Brain microvascular endothelial cell (primary cell): ENCODE results near the gene CD320.
"Not testable (repeated sequence)": the region's sequence is repeated elsewhere in the genome, so short reads cannot be mapped to it uniquely, and the experiment has no call there.

ENCODE experiments used
- DNase-seq: peaks from one replicate; pipeline ENCODE4 v3.0.0-alpha.2; 2020
- H3K27ac ChIP-seq: fragments of 250-450 bp; sonication (Bioruptor Pico); 2 replicates; pipeline ENCODE4 v1.5.1; 2020; ENCODE audit warnings: mild to moderate bottlenecking, moderate library complexity
- H3K27me3 ChIP-seq: fragments of 250-450 bp; sonication (Bioruptor Pico); replicated peaks from 2 replicates; pipeline ENCODE4 v1.5.1; 2020; ENCODE audit warnings: mild to moderate bottlenecking
- H3K36me3 ChIP-seq: fragments of 250-450 bp; sonication (Bioruptor Pico); replicated peaks from 2 replicates; pipeline ENCODE4 v1.5.1; 2020; ENCODE audit warnings: mild to moderate bottlenecking
- H3K4me3 ChIP-seq: 2 replicates; pipeline ENCODE4 v1.5.1; 2011; ENCODE audit warnings: low read depth, mild to moderate bottlenecking, control low read depth, low read length, moderate library complexity
- in situ Hi-C: cut with HindIII; loops from 2 replicates; pipeline ENCODE4 v1.10.0; 2017; ENCODE audit warnings: low sequenced_read_pairs, low pct_ligation_motif_present
- TF ChIP-seq, protein P1 (sequence below): IDR thresholded peaks from 2 replicates; pipeline ENCODE4 v1.5.1; 2011; ENCODE audit warnings: low read depth, mild to moderate bottlenecking, moderate library complexity, low read length, control low read depth, inconsistent platforms; ENCODE audit errors: missing control alignments

The CD320 gene

DNA sequence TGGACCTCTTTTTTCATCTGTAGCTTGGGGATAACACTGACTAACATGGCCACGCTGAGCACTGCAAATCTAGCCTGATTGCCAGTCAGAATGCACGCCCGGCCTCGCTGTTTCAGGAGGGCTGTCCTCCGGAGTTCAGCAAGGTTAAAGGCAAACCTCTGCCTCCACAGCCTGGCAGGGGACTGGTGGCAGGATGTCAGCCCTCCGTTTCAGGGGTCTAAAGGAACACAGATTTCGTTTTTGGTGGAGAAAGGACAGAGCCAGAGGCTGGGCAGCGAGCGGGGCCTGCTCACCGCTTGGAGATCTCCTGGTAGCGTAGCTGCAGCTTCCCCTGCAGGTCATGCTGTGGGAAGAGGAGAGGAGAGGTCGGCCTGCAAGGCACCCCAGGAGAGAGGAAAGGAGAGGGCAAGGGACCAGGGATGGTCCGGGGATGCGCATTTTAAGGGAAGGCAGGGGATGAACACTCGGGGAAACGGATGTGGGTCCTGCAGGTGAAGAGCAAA lies 12.5 kb upstream of the CD320 start:
- Histone ChIP-seq H3K36me3 (peaks cover 20% of the 10 kb centered on the region), H3K27me3 (no peaks in the 10 kb centered on the region), H3K4me3 (peak overlapping the region; percentile 99), H3K27ac (peak overlapping the region; percentile 90)
- TF ChIP-seq, protein P1, sequence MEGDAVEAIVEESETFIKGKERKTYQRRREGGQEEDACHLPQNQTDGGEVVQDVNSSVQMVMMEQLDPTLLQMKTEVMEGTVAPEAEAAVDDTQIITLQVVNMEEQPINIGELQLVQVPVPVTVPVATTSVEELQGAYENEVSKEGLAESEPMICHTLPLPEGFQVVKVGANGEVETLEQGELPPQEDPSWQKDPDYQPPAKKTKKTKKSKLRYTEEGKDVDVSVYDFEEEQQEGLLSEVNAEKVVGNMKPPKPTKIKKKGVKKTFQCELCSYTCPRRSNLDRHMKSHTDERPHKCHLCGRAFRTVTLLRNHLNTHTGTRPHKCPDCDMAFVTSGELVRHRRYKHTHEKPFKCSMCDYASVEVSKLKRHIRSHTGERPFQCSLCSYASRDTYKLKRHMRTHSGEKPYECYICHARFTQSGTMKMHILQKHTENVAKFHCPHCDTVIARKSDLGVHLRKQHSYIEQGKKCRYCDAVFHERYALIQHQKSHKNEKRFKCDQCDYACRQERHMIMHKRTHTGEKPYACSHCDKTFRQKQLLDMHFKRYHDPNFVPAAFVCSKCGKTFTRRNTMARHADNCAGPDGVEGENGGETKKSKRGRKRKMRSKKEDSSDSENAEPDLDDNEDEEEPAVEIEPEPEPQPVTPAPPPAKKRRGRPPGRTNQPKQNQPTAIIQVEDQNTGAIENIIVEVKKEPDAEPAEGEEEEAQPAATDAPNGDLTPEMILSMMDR: no peak
- DNase-seq: no peak
- in situ Hi-C loops: no loop called here

GRCh38 chr19:8319807-8320520 lies 11.8 kb upstream of the CD320 start:
- in situ Hi-C loops: no loop called here
- Histone ChIP-seq H3K36me3 (peaks cover 27% of the 10 kb centered on the region), H3K27me3 (no peaks in the 10 kb centered on the region), H3K27ac (peak overlapping the region; percentile 90), H3K4me3 (peak overlapping the region; percentile 99)
- no peak for DNase-seq
- TF ChIP-seq, protein P1: no peak

DNA sequence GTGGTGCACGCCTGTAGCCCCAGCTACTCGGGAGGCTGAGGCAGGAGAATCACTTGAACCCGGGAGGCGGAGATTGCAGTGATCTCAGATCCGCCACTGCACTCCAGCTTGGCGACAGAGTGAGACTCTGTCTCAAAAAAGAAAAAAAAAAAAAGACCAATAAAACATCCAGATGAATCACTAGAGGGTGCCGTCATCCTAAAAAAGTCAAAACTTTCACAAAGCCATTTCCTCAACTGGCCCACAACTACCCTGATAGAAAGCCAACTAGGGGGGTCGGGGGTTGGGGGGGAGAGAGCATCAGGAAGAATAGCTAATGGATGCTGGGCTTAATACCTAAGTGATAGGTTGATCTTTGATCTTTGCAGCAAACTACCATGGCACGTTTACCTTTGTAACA lies 10.7 kb upstream of the CD320 start:
- H3K27ac ChIP-seq, DNase-seq, in situ Hi-C loops, H3K27me3 ChIP-seq, H3K4me3 ChIP-seq: not testable (repeated sequence)
- H3K36me3 ChIP-seq: peaks cover 34% of the 10 kb centered on the region

GRCh38 chr19:8316351-8317125 lies 8.4 kb upstream of the CD320 start:
- in situ Hi-C loops: no loop called here
- H3K4me3 ChIP-seq: no peak overlapping the region
- H3K27ac ChIP-seq: no peak overlapping the region
- H3K27me3 ChIP-seq: no peaks in the 10 kb centered on the region
- no peak for DNase-seq
- peaks cover 22% of the 10 kb centered on the region for H3K36me3 ChIP-seq
- TF ChIP-seq, protein P1: no peak

- peaks cover 27% of the 10 kb centered on the region for H3K36me3 ChIP-seq
- in situ Hi-C loops, H3K27me3 ChIP-seq, DNase-seq, H3K4me3 ChIP-seq, H3K27ac ChIP-seq: not testable (repeated sequence)
Observed at GRCh38 chr19:8314981-8315640, 7.0 kb upstream of the CD320 start.

DNA sequence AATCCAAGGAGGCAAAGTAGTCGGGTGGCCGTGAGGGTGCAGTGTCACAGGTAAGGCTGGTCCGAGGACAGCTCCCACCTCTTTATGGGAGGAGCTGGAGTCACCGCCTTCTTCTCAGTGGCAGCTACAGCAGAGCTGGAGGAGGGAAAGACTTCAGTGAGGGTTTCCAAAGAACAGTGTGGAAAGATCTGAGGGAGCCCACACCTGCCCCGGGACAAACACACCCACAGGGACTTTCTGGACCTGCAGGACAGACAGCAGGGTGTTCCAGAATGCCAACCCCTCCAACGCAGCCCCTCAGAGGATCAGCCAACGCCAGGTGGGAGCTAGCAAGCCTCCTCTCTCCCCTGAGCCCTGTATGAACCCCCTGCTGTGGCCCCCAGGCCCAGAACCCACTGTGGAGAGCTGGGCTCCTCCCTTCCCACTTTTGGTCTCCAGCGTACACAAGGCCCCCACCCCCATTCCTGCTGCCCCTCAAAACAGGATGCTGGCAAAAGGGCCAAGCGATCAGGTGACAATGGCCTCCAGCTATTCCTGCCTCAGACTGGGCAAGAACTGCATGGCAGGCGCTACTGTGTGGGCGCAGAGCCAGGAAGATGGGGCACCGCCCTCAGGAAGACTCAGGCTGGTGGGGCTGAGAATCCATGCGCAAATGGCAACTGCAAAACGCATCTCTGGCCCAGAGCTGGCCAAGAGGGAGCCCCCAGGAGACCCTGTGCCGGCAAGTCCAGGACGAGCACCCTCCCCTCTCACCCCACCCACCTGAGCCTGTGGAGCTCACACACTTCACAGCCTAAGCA lies 3.5 kb upstream of the CD320 start:
- in situ Hi-C loops: no loop called here
- no peak overlapping the region for H3K27ac ChIP-seq
- H3K36me3 ChIP-seq: peaks cover 32% of the 10 kb centered on the region

More for the DNA sequence above, 3.5 kb upstream of the CD320 start:
- TF ChIP-seq, protein P1: no peak
- Histone ChIP-seq H3K4me3 (no peak overlapping the region), H3K27me3 (no peaks in the 10 kb centered on the region)
- no peak for DNase-seq
